ENCODE results near the gene TMEM131L.
"Not testable (repeated sequence)": the region's sequence is repeated elsewhere in the genome, so short reads cannot be mapped to it uniquely, and the experiment has no call there.

- not testable (repeated sequence) for TF ChIP-seq CTCF (IDR thresholded peaks at IDR 0.05; ENCODE audit: insufficient read depth, low read depth, low read length); EZH2 (IDR thresholded peaks at IDR 0.05; ENCODE audit: insufficient read depth, low read length)
Observed at GRCh38 chr4:153666505-153666904, 200.3 kb downstream of the TMEM131L start.

All from astrocyte (in vitro differentiated cells and primary cell).